GM18951 (cell line): ENCODE results near the gene ABCA4.
"Not testable (repeated sequence)": the region's sequence is repeated elsewhere in the genome, so short reads cannot be mapped to it uniquely, and the experiment has no call there.

Experiments
- POLR2A ChIP-seq: IDR thresholded peaks from 4 replicates; pipeline ENCODE4 v1.6.1; 2011; ENCODE audit warnings: mild to moderate bottlenecking; ENCODE audit not compliant: insufficient read length, insufficient read depth; ENCODE audit errors: extremely low read depth
- in situ Hi-C: fragments of 300-500 bp; cut with MboI; formaldehyde crosslinking; loops from one replicate; pipeline ENCODE4 v1.12.0; 2022; ENCODE audit warnings: low sequenced_read_pairs, mixed read lengths, inconsistent platforms; ENCODE audit not compliant: unreplicated experiment

The ABCA4 gene

DNA sequence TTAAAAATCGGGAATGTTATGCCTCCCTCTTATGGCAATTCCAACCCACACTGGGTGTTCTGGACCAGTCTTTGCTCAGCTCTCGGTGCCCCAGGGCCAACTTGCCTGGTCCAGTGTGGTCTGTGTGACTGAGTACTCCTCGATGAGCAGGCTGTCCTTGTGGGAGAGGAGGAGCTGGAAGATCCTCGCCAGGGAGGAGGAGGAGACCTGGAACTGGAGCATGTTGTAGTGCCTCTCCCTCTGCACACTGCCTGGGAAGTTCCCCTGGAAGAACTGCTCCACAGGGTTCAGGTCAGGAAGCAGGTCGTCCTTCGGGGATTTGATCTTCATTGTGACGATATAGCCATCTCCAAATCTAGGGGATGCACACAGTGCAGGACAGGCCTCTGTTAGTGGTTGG is 123.2 kb downstream of the ABCA4 start:
- in situ Hi-C loops, result no loop called here

DNA sequence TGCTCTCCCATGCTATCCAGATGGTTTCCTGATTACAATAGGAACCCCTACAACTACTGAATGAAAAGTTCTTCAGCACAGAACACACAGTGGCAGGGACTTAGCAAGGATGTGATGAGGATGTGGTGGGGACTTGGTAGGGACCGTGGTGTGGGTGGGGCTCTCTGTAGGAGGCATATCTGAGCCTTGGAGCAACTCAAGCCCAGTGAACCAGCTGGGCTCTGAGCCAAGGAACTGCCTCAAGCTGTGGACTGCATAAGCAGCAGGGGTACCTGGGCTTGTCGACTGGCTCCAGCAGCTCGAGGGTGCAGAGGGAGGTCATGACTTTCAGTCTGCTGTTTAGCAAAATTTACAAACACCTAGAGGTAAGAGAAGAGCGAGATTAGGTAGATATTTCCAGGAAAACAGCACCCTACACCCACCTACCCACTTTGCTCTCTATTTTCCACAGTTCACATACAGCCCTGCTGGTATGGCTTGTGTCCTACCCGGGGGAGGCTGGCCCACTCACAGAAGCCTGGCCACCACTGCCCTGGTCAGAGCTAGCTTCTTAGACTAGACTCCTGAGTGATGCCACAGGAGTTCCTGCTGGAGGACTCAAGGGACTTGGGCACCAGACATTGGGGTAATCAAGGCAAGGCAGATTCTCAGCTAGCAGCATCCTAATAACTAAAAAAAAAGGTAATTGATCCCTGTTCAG is 125.0 kb downstream of the ABCA4 start:
- in situ Hi-C loops, result no loop called here
- no peak for TF ChIP-seq POLR2A

More for the DNA sequence above, 123.2 kb downstream of the ABCA4 start:
- no peak for TF ChIP-seq POLR2A

DNA sequence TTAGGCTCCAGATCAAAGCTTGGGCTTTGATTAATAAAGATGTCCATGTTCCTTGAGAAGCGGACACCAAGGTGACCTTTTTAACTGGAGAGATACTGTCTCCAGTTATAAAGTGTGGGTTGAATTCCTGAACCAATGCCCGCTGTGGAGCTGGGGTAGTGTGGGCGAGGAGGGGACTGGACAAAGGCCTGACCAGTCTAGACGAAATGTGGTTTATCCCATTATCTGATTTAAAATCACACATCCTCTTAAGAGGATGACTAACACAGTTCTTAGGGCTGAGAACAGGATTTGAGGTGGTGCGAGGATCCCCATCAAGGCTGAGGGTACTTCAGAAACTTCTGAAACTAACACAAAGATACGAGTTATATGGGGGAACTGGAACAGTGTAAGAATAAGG is 127.2 kb downstream of the ABCA4 start:
- in situ Hi-C loops, result no loop called here
- no peak for TF ChIP-seq POLR2A

DNA sequence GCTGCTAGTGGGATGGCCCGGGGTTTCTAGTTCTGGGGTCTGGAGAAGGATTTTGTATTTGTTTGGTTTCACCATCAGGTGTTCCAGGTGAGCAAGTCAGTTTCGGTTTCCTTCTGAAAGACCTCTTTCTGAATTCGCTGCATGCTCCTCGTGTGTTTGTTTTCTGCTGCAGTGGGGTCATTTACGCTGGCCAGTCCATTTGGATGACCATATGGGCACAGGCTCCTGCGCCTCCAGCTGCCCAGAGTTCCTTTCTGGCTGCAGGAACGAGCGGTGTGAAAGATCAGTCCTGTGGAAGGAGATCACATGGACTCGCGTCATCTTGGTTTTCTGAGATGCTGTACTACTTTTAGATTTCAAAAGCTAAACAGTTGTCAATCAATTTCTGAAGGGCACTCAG is 128.0 kb downstream of the ABCA4 start:
- in situ Hi-C loops, result no loop called here
- TF ChIP-seq POLR2A, result no peak

DNA sequence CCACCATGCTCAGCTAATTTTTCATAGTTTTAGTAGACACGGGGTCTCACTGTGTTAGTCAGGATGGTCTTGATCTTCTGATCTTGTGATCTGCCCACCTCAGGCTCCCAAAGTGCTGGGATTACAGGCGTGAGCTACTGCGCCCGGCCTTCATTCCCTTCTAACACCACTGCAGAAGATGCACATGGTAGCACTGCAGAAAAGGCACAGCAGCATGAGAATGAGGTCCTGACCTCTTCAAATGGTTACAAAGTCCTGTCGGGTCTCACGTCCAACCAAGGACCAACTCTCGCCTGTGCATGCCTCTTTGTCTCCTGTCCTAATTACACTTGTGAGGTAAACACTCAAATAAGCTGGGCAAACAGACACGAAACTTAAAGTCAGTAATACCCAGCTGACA is 128.8 kb downstream of the ABCA4 start:
- in situ Hi-C loops, result no loop called here
- TF ChIP-seq POLR2A, result no peak

DNA sequence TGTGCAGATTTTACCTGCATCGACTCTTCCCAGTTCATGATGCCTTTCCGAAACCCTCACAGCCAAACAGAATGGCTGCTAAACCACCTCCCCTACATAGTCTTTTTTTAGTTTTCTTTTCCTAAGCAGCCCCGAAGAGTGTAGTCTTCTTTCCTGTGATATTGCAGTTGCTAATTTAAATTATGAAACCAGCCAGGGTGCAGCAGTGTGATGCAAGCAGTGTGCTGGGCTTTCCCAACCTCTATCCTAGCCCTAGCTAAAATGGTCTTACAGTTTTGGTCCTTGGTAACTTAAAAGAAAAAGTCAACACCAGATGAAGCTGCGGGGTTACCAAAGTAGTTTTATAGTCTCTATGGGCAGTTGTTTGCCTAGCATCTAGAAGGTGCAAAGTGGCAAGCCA is 129.7 kb downstream of the ABCA4 start:
- TF ChIP-seq POLR2A, result no peak
- in situ Hi-C loops, result no loop called here

DNA sequence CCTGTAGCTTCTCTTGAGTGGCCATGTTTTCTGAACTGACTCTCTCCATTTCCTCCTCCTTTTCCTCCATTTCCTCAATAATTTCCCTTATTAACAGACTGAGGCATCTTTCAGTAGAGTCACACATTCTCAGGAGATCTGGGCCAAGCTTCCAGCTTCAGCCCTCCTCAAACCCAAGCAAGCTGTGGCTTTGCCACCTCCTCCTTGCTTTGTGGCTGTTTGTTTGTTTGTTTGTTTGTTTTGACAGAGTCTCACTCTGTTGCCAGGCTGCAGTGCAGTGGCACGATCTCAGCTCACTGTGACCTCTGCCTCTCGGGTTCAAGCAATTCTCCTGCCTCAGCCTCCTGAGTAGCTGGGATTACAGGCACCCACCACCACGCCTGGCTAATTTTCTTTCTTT is 130.5 kb downstream of the ABCA4 start:
- in situ Hi-C loops, result not testable (repeated sequence)

DNA sequence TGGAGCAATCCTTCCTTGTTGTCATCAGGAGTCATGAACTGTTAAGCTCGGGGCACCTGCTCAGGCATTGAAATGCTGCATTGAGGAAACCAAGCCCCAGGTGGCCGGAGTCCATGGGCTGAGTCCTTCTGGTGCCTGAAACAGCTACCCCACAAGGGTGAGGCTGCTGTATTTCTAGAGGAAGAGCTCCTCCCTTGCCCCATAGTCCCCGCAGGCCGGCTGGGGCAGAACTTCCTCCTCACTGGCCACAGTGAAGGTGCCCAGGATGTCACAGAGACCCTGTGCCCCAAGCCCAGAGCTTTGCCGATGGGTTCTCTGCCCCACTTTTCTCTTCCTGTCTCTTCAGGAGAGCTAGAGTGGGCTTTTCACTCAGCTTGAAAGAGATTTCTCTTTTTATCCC is 130.9 kb downstream of the ABCA4 start:
- in situ Hi-C loops, result no loop called here
- TF ChIP-seq POLR2A, result no peak

DNA sequence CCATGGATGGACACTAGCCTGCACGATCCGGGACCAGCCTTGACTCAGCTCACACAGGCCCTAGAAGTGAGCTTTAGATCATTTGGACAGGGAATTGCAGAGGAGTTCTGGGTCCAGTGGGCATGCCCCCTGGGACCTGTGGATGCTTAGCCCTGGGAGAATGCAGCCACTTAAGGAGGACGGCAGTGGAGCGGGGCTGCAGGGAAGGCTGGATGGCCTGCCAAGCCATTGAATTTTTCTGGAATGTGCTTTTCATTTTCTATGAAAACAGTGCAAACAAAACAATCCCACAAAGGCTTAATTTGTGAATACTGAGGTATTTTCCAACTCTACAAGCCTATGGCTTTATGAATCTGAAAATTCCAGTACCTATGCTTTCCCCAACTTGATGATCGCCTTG is 131.3 kb downstream of the ABCA4 start:
- no peak for TF ChIP-seq POLR2A
- in situ Hi-C loops, result no loop called here

DNA sequence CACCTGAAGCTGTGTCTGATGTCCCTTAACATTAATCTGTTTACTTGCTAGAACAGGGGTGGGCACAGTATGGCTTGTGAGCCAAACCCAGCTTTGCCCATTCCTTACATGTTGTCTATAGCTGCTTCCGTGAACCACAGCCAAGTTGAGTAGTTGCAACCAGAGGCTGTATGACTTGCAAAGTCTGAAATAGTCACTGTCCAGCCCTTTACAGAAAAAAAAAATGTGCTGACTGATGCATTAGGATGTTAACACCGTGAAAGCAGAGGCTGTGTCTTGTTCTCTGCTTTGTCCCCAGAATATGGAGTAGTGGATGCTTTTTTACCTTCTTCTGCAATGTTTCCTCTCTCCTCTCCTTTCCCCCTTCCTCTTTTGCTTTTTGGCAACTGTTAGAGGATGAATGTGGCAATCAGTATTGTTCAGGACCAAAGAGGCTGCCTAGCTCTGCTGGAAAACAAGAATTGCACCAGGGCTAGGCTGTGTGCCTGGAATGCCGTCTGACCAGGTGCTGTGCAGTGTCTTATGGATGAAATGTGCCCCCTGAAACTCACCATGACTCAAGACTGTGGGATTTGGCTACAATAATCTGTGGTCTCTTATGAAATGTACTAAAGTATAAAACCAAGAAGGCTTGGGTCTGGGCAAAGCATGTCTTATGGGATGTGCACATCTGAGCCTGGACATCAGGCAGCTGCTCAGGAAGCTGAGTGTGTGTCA is 132.2 kb downstream of the ABCA4 start:
- TF ChIP-seq POLR2A, result no peak
- in situ Hi-C loops, result no loop called here

DNA sequence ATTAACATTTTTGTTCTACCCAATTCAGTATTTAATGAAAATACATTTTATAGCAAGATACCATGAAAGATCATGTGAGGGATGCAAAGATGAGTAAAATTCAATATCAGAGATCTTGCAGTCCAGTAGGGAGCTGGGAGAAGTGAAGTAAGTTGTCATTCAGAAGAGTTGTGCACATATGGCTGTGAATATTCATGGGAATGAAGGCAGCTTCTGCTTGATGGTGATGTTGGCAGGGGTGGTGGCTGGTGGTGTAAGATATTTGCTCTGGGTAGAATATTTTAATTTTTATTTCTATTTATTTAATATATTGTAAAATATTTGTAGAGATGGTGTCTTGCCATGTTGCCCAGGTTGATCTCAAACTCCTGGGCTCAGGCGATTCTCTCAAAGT is 139.7 kb downstream of the ABCA4 start:
- no peak for TF ChIP-seq POLR2A
- in situ Hi-C loops, result no loop called here

DNA sequence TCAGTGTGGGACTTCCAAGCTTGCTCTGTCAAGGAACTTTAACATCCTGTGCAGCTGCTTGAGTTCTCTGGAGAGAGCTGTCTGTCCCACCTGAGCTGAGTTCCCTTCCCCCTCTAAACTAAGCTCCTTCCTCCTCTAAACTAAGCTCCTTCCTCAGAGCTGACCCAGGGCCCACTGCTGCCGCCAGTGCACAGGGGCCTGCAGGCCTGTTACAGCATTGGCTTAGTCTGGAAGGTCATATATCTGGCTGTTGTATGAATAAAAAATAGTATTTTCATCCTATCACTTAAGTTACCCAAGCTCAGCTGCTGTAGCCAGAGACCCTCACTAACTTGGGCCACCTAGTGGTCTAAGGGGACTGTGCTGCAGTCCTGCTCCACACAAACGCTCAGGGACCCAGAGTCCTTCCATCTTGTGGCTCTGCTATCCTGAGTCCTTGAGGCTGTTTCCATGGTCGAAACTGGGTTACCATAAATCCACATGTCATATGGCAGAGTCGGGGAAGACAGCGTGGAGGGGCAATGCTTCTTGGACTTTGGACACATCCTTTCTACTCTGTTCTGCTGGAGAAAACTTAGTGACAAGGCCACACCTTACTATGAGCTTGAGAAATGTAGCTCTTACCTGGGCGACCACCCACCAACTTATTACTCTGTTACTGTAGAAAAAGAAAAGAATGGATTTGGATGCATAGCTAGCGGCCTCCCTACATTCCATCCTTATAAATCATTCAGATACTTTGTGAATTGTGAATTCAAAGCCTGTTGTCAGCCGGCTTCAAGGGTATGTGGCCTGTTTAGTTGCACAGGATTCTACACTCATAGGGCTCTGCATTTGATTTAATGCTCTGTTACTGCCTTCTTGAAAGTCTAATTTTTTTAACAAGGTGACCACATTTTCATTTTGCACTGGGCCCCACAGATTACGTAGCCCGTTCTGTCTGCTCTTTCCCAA is 140.4 kb downstream of the ABCA4 start:
- TF ChIP-seq POLR2A, result no peak
- in situ Hi-C loops, result no loop called here

DNA sequence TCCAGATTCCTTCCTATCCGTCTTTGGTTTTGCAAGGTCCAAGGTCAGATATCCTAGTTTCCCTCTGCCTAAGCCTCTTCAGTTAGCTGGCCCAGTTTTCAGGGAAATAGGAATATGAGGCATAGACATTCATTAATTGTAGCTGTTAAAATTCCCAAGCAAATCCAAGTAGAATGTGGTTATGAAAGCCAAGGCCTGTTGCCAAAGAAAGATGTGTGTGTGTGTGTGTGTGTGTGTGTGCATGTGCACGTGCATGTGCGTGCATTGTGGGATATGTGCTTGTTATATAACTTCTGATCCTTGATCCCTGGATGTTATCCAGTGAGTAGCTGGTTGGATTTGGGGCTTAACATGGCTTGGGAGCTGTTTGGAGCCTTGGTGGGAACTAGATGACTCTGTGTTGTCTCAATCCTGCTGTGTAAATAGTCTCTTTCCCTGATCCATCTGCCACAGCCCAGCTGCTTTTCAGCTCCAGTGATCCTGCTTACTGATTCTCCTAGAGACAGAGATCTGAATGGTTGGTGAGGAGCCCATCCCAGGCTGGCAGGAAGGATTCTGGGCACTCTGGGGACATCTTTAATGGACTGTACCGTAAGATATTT is 141.1 kb downstream of the ABCA4 start:
- in situ Hi-C loops, result no loop called here

More for the DNA sequence above, 141.1 kb downstream of the ABCA4 start:
- TF ChIP-seq POLR2A, result no peak
